ENCODE measurements around the gene COL4A2. TPM values are rescaled to one million over a fixed set of nuclear protein-coding genes. Genes with fewer than 3 reads are reported as not detected.

Gene COL4A2
- polyA plus RNA-seq, 2 of the 4 experiments (the other 2 are of a cell fraction): 46.9 to 119 TPM

GRCh38 chr13:110347088-110347487, 40.0 kb downstream of the COL4A2 start (continued):
- TF ChIP-seq JUN (IDR thresholded peaks at IDR 0.05) (no peak), BCL3 (IDR thresholded peaks at IDR 0.05) (no peak), CBX8 (IDR thresholded peaks at IDR 0.05) (no peak)

- CTCF ChIA-PET: interaction anchor here (0.6 to 2.5 kb wide), 6 partner anchors 24 to 64 kb away, joined by 3 to 14 read pairs (median 4); partner anchors contain the start of gene COL4A1
Measured at GRCh38 chr13:110347535-110348308, 40.6 kb downstream of the COL4A2 start.

More at GRCh38 chr13:110347535-110348308, 40.6 kb downstream of the COL4A2 start:
- no peak overlapping the region for H3K4me3 ChIP-seq
- DNase-seq (ENCODE audit: low read depth in 1 of 2, low spot score in 1 of 2) (peak; percentile 53 to 84), FAIRE-seq (no peak), ATAC-seq (peak; percentile 81 to 86)
- H3K27ac ChIP-seq: peak overlapping the region; percentile 75 to 83
- no peaks in the 10 kb centered on the region for H3K9me3 ChIP-seq
- H3K4me2 ChIP-seq: peak overlapping the region; percentile 60
- H3K4me1 ChIP-seq: peaks cover 75% of the 10 kb centered on the region
- 1% methylated on average over 17 of the region's 18 CpGs for WGBS (ENCODE audit: missing lambda C conversion rate)
- no peak for TF ChIP-seq MAZ (IDR thresholded peaks at IDR 0.05; ENCODE audit: borderline replicate concordance, low read depth, low read length)
- 0 out of 2 replicates have a peak, but pooled peaks have one; percentile 10 for TF ChIP-seq MYC (IDR thresholded peaks at IDR 0.05; ENCODE audit: borderline replicate concordance, low read length)
- 0 out of 5 replicates have a peak, but pooled peaks of 1 of the 2 experiments have one; percentile 17 for TF ChIP-seq RAD21 (conservative IDR thresholded peaks at IDR 0.05 in 1 of 2, IDR thresholded peaks at IDR 0.05 in 1 of 2)
- TF ChIP-seq POLR2A (IDR thresholded peaks at IDR 0.05; ENCODE audit: low read length): no peak
- peak; percentile 76 for TF ChIP-seq JUNB (IDR thresholded peaks at IDR 0.05)
- no peak for TF ChIP-seq FOSB (CRISPR knock-in tag; IDR thresholded peaks at IDR 0.05)
- TF ChIP-seq HDAC2 (IDR thresholded peaks at IDR 0.05): no peak
- TF ChIP-seq ESRRA (IDR thresholded peaks at IDR 0.05; ENCODE audit: borderline replicate concordance, low read length): no peak
- TF ChIP-seq ZNF302 (CRISPR knock-in tag; IDR thresholded peaks at IDR 0.05): no peak
- no peak for TF ChIP-seq CHD4 (IDR thresholded peaks at IDR 0.05; ENCODE audit: borderline replicate concordance)
- TF ChIP-seq GATA3 (IDR thresholded peaks at IDR 0.05; ENCODE audit: borderline replicate concordance): peak; percentile 67; the same call in 1 of the 2 replicates
- TF ChIP-seq BCL3 (IDR thresholded peaks at IDR 0.05): 0 out of 3 replicates have a peak, but pooled peaks have one; percentile 26
- no peak for TF ChIP-seq ZSCAN20 (CRISPR knock-in tag; IDR thresholded peaks at IDR 0.05)
- no peak; the same call in 1 of the 2 replicates for TF ChIP-seq FOSL2 (IDR thresholded peaks at IDR 0.05)
- peak; percentile 73 for TF ChIP-seq FOSL2 (CRISPR knock-in tag; IDR thresholded peaks at IDR 0.05)
- TF ChIP-seq, protein P1, sequence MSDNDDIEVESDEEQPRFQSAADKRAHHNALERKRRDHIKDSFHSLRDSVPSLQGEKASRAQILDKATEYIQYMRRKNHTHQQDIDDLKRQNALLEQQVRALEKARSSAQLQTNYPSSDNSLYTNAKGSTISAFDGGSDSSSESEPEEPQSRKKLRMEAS (IDR thresholded peaks at IDR 0.05): peak; percentile 48
- TF ChIP-seq KDM5A (IDR thresholded peaks at IDR 0.05): no peak
- TF ChIP-seq, protein P2, sequence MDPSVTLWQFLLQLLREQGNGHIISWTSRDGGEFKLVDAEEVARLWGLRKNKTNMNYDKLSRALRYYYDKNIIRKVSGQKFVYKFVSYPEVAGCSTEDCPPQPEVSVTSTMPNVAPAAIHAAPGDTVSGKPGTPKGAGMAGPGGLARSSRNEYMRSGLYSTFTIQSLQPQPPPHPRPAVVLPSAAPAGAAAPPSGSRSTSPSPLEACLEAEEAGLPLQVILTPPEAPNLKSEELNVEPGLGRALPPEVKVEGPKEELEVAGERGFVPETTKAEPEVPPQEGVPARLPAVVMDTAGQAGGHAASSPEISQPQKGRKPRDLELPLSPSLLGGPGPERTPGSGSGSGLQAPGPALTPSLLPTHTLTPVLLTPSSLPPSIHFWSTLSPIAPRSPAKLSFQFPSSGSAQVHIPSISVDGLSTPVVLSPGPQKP (IDR thresholded peaks at IDR 0.05; ENCODE audit: low read depth, low read length): no peak
- TF ChIP-seq HOXA7 (CRISPR knock-in tag; IDR thresholded peaks at IDR 0.05): no peak
- TF ChIP-seq CBX8 (IDR thresholded peaks at IDR 0.05): no peak
- peak; percentile 42 to 76; a peak in 2 of 5 replicates for TF ChIP-seq EP300 (IDR thresholded peaks at IDR 0.05)
- TF ChIP-seq HOXB13 (CRISPR knock-in tag; IDR thresholded peaks at IDR 0.05; ENCODE audit: low read depth): no peak
- TF ChIP-seq JUN (IDR thresholded peaks at IDR 0.05): peak in 1 of 2 experiments; percentile 36; a peak in 1 of 5 replicates
- TF ChIP-seq, protein P3, sequence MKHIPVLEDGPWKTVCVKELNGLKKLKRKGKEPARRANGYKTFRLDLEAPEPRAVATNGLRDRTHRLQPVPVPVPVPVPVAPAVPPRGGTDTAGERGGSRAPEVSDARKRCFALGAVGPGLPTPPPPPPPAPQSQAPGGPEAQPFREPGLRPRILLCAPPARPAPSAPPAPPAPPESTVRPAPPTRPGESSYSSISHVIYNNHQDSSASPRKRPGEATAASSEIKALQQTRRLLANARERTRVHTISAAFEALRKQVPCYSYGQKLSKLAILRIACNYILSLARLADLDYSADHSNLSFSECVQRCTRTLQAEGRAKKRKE (CRISPR knock-in tag; IDR thresholded peaks at IDR 0.05; ENCODE audit: low read depth): no peak
- TF ChIP-seq REST (IDR thresholded peaks at IDR 0.05): no peak
- 0 out of 4 replicates have a peak, but pooled peaks have one; percentile 23 to 48 for TF ChIP-seq CEBPB (IDR thresholded peaks at IDR 0.05)
- TF ChIP-seq TP53 (CRISPR knock-in tag; IDR thresholded peaks at IDR 0.05): no peak
- POLR2A ChIA-PET: interaction anchor here (0.8 to 1.4 kb wide), 4 partner anchors 16 to 41 kb away, joined by 3 to 8 read pairs (median 4); partner anchors contain the start of genes COL4A1 and COL4A2
